Esophagus muscularis mucosa (tissue), 4 donors: ENCODE measurements around the gene ATRX.

Source experiments
- CTCF ChIP-seq, 3 experiments: fragments of 200-600 bp in 2 of 3; fragments of 450-650 bp in 1 of 3; sonication (generic) in 2 of 3; IDR thresholded peaks; one replicate each; pipeline ENCODE4 v1.5.1; 2017 to 2019; ENCODE audit warnings: antibody characterized with exemption in 3 of 3, mild to moderate bottlenecking in 2 of 3, moderate library complexity in 1 of 3
- EP300 ChIP-seq: sonication (generic); formaldehyde crosslinking; IDR thresholded peaks from one replicate; pipeline ENCODE4 v1.6.1; 2017; ENCODE audit warnings: antibody characterized with exemption
- POLR2A ChIP-seq: fragments of 450-650 bp; IDR thresholded peaks from one replicate; pipeline ENCODE4 v1.6.1; 2017; ENCODE audit warnings: antibody characterized with exemption, moderate library complexity, mild to moderate bottlenecking, low read depth

GRCh38 chrX:77640702-77641101 lies 145.3 kb downstream of the ATRX start:
- TF ChIP-seq POLR2A (no peak), EP300 (no peak), CTCF (IDR thresholded peaks at IDR 0.05) (no peak)
